NCI-H1436 treated with DMSO at 0.1 percent for 48 hours (cell line): ENCODE data around the gene GDPD2.

Experiments used
- DNase-seq: peaks from one replicate; lab custom pipeline; 2025; lab: John Stamatoyannopoulos, UW

GDPD2 gene

DNA sequence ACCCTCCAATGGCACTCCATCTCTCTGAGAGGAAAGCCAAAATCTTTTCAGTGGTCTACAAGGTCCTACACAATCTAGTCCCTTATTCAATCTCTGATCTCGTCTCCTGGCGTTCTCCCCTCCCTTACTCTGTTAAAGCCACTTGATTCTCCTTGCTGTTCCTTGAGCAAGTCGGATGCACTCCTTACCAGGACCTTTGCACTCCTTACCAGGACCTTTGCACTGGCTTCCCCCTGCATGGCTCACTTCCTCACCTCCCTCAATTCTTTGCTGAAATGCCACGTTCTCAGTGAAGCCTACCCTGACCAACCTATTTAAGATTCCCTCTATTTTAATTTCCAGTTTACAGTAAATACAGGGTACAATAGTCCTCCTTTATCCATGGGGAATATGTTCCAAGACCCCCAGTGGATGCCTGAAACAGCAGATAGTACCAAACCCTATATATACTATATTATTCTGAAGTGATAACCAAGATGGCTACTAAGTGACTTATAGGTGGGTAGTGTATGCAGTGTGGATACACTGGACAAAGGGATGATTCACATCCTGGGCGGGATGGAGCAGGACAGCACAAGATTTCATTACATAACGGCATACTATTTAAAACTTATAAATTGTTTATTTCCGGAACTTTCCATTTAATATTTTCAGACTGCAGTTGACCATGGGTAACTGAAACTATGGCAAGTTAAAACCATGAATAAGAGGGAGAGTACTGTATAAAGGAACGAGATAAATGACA lies 15.0 kb downstream of the GDPD2 start:
- no peak for DNase-seq

DNA sequence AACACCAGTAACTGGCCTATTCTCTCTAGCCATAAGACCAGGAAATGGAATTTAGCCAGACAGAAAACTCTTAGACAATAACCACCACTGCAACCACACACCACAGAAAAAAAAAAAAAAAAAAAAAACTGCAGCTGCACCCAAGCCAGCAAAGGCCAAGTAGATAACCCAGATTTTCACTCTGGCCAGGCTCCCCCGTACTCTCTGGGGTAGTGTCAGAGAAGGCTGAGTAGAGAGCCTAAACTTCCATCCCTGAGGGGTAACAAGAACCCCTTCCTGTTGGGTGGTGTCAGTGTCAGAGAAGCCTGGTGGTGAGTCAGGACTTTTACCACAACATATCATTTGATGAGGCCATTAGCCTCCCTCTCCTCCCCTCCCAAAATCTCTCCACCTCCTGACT lies 15.9 kb downstream of the GDPD2 start:
- DNase-seq = no peak

DNA sequence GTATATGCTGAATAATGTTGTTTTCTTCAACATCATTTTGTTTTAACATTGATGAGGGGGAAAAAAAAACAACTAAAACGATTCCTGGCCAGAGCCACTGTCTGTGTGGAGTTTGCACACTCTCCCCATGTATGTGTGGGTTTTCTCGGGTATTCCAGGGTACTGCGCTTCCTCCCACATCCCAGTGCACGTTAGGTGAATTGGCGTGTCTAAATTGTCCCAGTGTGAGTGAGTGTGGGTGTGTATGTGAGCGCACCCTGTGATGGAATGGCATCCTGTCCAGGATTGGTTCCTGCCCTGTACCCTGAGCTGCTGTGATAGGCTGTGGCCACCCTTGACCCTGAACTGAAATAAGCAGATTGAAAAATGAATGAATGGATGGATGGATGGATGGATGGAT lies 19.1 kb downstream of the GDPD2 start:
- DNase-seq = no peak

DNA sequence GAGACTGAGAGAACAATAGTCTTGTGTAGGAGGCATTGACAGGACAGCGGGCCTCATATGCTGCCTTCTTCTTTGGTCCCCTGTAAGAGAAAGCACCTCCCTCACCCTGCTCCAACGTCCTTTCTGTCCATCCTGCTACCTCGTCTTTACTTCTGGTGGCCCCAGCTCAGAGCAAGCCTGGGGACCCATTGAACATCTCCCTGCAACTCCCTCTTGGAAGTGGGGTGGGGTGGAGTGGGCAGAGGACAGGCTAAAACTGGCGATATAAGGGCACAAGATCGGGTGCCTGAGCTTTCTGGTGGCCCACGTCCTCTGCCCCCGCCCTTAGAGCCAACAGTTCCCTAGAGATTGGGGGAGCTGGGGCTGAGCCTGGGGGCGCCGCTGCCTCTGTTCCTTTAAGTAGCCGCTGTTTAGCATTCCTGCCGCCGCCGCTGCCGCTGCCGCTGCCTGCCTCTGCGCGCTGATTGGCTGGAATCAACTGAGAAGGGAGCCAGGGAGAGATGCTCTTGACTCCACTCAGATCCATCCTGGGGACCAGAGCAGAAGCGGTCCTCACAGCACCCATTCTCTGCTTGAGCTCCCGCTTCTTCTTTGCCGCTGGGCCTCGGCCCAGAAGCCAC lies 21.3 kb downstream of the GDPD2 start, which contains the start of gene DLG3:
DLG3 (plus strand) TSS at position 510 of the 620 bp plus-strand sequence. CDS start 367 bp downstream, outside the sequence.
- no peak for DNase-seq

DNA sequence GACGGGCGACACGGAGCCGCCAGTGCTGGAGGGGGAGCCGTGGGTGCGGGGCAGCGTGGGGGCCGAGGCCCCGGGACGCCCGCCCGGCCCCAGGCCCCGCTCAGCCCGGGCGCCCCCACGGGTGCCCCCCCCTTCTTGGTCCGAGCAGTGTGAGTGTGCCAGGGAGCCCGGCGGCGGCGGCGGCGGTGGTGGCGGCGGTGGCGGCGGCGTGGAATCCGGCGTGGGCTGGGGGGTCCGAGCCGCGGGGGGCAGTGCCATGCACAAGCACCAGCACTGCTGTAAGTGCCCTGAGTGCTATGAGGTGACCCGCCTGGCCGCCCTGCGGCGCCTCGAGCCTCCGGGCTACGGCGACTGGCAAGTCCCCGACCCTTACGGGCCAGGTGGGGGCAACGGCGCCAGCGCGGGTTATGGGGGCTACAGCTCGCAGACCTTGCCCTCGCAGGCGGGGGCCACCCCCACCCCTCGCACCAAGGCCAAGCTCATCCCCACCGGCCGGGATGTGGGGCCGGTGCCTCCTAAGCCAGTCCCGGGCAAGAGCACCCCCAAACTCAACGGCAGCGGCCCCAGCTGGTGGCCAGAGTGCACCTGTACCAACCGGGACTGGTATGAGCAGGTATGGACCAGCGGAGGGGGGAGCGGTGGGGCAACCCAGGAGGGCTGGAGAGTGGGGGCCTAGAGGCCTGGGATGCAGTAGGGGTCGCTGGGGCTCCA lies 22.0 kb downstream of the GDPD2 start:
- no peak for DNase-seq

DNA sequence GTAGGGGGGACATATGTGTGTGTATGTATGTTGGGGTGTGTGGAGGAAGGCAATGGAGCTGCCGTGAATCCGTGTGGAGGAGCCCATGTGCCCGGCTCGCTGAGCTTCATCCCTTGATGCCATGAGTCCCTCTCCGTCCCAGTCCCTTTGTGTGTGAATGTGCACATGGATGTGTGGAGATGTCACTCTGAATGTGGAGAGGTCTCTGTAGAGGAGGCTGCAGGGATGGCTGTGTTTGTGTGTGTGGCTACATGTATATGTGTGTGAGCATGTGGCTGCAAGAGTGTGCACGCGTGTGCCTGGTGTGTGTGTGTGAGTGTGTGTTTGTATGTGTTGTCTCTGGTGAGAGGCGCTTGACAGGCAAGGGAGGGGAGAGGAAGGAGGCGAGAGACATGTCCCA lies 22.8 kb downstream of the GDPD2 start:
- no peak for DNase-seq

DNA sequence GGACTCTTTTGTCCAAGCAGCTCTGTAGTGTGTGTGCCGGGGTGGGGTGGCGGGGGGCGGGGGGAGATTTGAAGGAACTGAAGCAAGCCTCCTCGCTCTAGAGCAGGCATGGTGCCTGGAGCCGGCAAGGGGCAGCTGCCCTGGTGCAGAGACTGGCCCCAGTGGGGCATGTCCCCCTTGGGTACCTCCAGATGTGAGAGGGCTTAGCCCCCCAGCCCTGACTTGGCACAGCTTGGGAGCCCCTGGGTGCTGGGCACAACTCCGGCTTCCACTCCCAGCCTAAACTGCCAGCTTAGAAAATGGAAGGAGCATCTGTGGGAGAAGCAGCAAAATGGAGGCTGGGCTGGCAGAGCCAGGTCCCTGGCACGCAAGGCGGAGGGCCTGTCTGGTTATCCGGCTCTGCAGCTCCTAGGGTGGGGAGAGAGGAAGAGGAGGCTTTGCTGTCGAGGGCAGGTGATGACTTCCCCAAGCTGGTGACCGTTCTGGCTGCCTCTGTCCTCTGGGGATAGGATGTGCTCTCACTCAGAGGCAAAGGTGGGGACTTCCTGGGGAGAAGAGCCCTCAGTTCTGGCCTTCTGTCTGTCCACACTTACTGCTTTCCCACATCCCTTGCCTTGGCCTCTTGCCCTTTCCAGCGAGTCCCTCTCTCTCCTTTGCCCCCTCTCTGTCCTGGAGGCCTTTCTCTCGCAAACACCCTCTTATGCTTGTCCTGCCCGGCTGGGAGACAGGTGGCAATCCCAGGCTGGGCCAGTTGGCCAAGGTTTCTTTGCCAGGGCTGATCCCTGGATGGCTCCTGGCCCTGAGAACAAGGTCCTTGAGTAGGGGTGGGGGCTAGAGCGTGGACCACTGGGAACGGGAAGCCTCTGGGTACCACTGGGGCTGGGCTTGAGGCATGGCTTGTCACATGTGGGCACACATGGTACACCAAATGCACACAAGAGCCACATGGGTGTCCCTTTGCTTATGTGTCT lies 23.6 kb downstream of the GDPD2 start:
- DNase-seq = no peak

DNA sequence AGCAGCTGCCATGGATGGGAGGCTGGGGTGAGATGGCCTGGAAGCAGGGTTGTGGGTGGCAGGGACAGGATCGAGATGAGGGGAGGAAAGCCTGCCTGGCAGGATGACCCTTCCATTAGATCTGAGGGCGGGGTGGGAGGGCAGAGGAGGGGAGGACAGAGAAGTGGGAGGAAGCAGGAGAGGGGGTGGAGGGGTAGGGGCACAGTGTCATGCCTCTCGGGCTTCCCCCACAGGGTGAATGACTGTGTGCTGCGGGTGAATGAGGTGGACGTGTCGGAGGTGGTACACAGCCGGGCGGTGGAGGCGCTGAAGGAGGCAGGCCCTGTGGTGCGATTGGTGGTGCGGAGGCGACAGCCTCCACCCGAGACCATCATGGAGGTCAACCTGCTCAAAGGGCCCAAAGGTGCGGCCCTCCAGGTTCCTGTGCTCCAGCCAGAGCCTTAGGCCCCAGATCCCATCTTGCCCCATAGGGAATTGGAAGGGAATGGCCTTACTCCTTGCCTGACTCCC lies 26.4 kb downstream of the GDPD2 start:
- no peak for DNase-seq

DNA sequence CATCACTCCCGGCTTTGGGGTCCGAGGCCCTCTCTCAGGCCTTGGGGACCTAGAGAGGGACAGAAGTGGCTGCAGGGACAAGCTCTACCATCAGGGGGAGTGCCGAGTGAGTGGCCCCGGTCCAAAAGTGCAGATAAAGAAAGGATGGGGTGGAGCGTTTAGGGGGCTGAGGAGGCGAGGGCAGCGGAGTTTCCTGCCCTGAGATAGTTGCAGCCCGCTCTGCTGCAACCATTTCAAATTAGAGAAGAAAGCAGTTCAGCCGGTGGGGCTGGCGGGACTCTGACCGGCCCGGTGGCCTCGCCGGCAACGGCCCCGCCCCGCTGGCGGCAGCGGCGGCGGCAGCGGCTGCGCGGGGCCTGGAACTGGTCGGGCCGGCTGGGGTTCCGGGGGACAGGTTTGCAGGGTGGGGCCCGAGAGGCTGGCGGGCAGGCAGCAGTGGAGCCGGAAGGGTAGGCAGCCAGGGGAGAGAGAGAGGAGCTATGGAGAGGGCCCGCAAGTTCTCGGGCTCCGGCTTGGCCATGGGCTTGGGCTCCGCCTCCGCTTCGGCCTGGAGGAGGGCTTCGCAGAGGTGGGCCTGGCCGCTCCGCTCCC lies 29.1 kb downstream of the GDPD2 start:
- peak; percentile 12 for DNase-seq

DNA sequence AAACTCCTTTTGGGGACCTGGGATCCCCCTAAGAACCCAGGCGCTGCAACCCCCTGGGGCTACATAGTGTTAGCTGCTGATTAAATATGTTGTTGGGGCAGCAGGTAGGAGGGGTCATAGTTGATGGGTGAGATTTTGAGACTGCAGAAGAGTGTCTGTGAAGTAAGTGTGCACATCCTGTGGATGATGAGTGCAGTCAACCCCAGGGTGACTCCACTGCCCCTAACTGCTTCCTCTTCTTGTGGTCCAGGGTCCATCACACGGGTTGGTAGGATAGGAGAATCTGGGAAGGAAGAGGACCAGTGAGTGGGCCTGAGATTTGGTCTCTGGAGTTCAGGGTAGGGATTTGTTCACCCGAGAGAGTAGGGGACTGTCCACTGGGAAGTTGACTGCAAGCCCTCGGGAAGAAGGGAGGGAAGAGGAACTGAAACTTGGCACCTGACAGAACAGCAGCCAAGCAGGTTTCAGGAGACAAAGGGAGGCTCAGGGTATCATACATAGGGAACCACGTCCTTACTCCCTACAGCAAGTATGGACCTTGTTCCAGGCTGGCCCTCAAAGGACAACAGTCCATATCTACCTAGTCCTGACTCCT lies 30.0 kb downstream of the GDPD2 start:
- DNase-seq = no peak

DNA sequence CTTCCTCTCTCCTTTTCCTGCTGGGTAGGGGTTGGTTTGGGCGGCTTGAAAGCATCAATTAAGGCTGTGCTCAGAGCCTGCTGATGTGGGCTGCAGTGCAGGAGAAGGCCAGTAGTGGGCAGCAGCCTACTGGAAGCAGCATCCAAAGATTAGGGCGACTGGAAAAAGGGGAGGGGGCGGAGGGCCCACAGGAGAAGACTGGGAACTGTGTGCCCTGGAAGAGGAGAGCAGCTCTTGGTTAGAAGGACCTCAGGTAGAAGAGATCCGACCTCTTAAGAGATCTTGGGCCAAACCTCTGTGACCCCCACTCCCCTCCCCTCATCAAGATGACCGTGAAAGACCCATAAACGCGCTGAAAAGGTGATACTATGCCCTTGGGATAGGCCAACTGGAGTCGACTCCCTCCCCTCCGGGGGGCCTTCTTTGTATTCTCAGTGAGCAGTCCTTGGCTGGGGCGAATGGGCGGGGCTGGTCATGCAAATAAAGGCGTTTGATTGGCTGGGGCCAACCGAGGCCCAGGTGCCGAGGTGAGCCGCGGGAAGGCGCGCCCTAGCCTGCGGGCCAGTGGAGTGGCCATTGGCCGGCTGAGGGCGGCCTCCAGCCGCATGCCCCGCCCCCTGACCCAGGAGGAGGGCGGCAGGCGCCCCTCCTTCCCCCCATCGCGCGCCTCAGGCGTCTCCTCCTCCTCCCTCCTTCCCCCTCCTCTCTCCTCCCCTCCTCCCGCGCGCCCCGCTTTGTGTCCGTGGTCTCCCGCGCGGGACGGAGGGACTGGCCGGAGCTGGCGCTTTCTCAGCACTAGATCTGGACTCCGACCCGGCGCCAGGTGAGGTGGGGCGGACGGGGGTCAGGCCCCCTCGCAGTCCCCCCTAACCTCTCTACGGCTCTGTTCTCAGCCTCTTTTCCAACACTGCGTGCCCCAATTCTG lies 31.6 kb downstream of the GDPD2 start:
- peak; percentile 96 for DNase-seq

DNA sequence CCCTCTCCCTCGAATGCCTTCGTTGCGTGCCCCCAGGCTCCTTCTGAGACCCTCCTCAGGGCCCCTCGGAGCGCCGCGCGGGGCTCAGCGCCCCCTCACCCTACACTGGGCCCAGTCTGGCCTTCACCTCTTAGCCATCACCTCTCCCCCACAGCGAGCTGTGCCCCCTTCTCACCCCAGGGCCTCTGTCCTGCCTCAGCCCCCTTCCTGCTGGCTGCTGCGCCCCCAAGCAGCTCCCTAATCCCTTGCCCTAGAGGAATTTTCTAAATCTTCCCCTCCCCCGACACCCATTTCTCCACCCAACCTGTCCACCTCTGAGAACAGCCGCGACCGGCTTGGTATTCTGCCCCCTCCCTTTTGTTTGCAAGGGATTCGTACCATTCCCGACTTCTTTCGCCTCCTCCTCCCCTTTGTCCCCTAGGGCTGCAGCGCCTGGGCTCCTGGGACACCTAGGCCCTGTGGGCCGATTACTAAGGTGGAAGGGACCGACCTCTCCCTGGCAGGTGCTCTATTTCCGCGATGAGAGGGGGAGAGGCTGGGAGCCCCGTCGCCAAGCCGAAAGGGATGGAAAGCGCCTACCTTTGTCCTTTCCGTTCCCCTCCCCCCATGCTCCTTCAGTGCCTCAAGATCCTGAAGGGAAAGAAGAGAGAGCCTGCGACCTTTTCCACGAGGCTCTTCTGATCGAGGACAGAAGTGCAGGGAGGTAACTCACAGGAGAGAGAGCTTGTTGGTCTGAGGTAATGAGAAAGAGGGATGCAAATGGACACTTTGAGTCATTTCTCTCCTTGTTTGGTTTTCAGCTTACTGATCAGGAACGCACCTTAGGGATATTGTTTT lies 32.5 kb downstream of the GDPD2 start:
- no peak for DNase-seq

DNA sequence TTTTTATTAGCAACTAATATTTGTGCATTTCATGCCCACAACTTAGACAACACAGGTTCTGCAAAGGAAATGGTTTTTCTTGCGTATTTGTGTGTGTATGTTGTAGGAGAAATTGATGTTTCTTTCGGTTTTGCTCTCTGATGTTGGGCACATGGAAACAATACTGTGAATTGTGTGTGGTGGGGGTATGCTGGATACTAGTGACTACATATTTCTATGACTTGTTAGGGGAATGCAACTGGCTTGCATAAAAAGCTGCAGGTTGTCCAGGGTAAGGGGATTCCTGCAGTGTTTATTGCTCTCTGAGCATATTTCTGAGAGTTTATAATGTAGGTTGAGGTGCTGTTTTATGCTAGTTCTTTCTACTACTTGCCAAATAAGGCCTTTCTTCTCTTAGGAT lies 33.1 kb downstream of the GDPD2 start:
- DNase-seq = no peak

DNA sequence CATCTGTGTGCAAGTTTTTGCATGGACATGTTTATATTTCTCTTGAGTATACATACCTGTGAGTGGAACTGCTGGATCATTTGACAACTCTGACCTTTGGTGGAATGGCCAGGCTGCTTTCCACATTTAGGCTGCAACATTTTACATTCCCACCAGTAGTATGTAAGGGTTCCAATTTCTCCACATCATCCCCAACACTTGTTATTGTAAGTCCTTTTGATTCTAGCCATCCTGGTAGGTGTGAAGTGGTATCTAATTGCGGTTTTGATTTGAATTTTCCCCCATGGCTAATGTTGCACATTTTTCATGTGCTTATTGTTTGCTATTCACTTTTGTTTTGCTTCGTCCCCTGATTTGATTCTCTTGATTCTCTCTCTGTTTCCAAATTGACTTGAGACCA lies 37.9 kb downstream of the GDPD2 start:
- DNase-seq = no peak

DNA sequence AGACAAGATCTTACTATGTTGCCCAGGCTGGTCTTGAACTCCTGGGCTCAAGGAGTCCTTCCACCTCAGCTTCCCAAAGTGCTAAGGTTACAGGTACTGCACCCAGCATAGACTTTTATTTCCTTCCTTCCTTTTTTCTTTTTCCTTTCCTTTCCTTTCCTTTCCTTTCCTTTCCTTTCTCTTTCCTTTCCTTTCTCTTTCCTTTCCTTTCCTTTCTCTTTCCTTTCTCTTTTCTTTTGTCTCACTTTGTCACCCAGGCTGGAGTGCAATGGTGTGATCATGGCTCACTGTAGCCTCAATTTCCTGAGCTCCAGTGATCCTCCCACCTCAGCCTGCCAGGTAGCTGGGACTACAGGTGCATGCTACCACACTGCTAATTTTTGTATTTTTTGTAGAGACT lies 40.9 kb downstream of the GDPD2 start:
- DNase-seq = no peak

DNA sequence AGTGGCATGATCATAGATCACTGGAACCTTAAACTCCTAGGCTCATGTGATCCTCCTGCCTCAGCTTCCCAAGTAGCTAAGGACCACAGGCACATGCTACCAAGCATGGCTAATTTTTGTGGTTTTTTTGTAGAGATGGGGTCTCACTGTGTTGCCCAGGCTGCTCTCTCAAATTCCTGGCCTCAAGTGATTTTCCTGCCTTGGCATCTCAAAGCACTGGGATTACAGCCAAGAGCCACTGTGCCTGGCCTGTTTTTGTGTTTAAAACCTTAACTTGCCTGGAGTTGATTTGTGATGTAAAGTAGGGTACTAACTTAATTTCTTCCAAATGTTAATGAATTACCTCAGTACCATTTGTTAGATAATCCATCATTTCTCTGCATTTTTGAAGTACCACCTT lies 43.9 kb downstream of the GDPD2 start:
- DNase-seq = no peak

DNA sequence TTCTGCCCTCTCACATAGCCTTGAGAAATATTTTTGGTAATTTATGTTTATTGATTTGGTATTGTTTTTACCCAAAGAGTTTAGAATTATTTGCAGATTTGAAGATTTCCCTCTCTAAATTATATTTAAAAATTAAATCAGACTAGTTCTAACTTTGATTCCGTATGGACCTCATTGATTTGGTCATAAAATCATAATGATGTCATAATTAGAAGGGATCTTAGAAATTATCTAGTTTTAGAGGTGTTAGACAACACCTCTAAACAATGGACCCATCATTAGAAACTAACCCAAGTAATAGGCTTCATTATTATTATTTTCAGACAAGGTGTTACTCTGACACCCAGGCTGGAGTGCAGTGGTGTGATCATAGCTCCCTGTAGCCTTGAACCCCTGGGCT lies 45.6 kb downstream of the GDPD2 start:
- DNase-seq = no peak

DNA sequence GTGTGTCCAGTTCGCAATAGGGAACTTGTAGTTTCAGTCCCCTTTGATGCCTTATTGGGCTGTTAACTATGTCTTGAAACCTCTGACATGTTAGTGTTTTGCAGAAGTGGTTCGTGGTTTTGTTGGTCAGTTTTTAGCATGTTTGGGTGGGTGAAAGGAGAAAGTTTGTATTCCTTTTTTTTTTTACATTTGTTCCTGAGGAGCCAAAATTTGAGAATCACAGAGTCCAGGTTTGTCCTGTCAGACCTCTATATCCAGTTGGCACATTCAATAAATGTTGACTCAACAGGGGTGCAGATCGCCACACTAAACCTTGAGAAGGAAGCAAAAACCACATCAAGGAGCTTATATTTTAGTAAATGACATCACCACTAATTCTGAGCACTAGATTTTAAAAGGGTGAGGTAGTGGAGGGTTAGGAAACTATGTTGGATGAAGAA lies 47.8 kb downstream of the GDPD2 start:
- no peak for DNase-seq
